ENCODE measurements around the gene THAP3.

The THAP3 gene

GRCh38 chr1:6624710-6625583 is at the start of gene THAP3:
Gene THAP3 (plus strand): TSS chr1:6624868. CDS start chr1:6625219, 351 bp downstream.
- H3K4me3 ChIP-seq (ENCODE audit: low read length): peak within 1 kb of the TSS; percentile 72
- DNase-seq (ENCODE audit: low read depth): peak; percentile 85
- TF ChIP-seq, protein P1, sequence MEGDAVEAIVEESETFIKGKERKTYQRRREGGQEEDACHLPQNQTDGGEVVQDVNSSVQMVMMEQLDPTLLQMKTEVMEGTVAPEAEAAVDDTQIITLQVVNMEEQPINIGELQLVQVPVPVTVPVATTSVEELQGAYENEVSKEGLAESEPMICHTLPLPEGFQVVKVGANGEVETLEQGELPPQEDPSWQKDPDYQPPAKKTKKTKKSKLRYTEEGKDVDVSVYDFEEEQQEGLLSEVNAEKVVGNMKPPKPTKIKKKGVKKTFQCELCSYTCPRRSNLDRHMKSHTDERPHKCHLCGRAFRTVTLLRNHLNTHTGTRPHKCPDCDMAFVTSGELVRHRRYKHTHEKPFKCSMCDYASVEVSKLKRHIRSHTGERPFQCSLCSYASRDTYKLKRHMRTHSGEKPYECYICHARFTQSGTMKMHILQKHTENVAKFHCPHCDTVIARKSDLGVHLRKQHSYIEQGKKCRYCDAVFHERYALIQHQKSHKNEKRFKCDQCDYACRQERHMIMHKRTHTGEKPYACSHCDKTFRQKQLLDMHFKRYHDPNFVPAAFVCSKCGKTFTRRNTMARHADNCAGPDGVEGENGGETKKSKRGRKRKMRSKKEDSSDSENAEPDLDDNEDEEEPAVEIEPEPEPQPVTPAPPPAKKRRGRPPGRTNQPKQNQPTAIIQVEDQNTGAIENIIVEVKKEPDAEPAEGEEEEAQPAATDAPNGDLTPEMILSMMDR (conservative IDR thresholded peaks at IDR 0.05; ENCODE audit: low read length): no peak

DNA sequence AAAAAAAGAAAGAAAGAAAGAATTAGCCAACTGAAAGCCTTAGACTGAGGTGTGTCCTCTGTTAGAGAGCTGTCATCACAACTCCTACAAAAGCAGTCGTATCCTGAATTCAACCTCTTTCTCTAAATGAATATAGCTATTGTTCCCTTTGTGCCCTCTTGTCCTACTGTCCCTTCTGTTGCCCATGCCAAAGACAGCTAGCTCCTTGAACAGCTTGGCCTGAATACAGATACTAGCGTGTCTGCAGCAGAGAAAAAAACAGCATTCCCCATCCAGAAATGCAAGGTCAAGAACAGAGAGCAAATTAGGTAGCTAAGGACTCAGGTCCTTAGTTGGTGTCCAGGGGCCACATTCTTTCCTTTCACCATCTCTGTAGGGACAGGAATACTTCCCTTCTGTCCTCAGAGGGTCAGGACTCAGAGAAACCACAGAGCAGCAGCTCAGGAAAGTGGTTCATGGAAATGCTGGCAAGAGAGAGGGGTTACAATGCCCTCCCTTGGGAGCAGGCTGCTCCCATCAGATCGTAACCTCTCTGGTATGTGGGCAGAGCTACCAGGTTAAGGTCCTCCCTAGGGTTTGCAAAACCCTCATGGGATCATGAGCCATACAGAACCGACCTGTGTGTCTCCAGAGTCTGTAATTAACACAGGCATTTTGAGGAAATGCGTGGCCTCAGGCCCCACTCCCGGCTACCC is 46.7 kb upstream of the THAP3 start:
- peak; percentile 69 for DNase-seq (ENCODE audit: low read depth)
- H3K4me3 ChIP-seq (ENCODE audit: low read length): no peak overlapping the region
- TF ChIP-seq, protein P1 (conservative IDR thresholded peaks at IDR 0.05; ENCODE audit: low read length): no peak

DNA sequence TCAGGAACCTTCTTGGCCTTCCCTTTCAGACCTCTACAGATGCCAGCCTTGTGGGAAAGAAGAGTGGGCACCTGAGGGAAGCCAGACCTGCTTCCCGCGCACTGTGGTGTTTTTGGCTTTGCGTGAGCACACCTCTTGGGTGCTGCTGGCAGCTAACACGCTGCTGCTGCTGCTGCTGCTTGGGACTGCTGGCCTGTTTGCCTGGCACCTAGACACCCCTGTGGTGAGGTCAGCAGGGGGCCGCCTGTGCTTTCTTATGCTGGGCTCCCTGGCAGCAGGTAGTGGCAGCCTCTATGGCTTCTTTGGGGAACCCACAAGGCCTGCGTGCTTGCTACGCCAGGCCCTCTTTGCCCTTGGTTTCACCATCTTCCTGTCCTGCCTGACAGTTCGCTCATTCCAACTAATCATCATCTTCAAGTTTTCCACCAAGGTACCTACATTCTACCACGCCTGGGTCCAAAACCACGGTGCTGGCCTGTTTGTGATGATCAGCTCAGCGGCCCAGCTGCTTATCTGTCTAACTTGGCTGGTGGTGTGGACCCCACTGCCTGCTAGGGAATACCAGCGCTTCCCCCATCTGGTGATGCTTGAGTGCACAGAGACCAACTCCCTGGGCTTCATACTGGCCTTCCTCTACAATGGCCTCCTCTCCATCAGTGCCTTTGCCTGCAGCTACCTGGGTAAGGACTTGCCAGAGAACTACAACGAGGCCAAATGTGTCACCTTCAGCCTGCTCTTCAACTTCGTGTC is 45.9 kb upstream of the THAP3 start:
- no peak for DNase-seq (ENCODE audit: low read depth)
- TF ChIP-seq, protein P1 (conservative IDR thresholded peaks at IDR 0.05; ENCODE audit: low read length): no peak
- H3K4me3 ChIP-seq (ENCODE audit: low read length): peak overlapping the region; percentile 82

DNA sequence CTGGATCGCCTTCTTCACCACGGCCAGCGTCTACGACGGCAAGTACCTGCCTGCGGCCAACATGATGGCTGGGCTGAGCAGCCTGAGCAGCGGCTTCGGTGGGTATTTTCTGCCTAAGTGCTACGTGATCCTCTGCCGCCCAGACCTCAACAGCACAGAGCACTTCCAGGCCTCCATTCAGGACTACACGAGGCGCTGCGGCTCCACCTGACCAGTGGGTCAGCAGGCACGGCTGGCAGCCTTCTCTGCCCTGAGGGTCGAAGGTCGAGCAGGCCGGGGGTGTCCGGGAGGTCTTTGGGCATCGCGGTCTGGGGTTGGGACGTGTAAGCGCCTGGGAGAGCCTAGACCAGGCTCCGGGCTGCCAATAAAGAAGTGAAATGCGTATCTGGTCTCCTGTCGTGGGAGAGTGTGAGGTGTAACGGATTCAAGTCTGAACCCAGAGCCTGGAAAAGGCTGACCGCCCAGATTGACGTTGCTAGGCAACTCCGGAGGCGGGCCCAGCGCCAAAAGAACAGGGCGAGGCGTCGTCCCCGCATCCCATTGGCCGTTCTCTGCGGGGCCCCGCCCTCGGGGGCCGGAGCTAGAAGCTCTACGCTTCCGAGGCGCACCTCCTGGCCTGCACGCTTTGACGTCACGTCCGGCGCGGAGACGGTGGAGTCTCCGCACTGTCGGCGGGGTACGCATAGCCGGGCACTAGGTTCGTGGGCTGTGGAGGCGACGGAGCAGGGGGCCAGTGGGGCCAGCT is 45.1 kb upstream of the THAP3 start, which contains the start of gene ZBTB48:
Gene ZBTB48 (plus strand): TSS at position 621 of the 745 bp plus-strand sequence. CDS start 616 bp downstream, outside the sequence.
- TF ChIP-seq, protein P1 (conservative IDR thresholded peaks at IDR 0.05; ENCODE audit: low read length): no peak
- peak; percentile 94 for DNase-seq (ENCODE audit: low read depth)
- H3K4me3 ChIP-seq (ENCODE audit: low read length): peak within 1 kb of the TSS; percentile 82

DNA sequence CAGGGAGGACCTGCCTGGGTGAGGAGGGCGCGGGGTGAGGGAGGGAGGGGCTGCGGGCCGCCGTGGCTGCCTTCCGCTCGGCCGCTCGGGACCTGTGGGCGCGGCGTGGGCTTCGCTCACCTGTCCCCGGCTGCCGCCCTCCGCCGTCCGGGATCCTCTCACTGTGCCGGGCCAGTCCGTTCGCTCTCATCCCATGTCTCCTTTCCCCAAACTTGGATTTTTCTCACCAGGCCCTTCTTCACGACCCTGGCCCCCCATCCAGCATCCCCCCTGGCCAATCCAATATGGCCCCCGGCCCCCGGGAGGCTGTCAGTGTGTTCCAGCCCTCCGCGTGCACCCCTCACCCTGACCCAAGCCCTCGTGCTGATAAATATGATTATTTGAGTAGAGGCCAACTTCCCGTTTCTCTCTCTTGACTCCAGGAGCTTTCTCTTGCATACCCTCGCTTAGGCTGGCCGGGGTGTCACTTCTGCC is 44.5 kb upstream of the THAP3 start:
- DNase-seq (ENCODE audit: low read depth): no peak
- TF ChIP-seq, protein P1 (conservative IDR thresholded peaks at IDR 0.05; ENCODE audit: low read length): no peak
- H3K4me3 ChIP-seq (ENCODE audit: low read length): peak overlapping the region; percentile 82
